Activated CD8-positive, alpha-beta memory T cell treated with anti-CD3 and anti-CD28 coated beads, Interleukin-2, amount 10 ng/mL, durations not matched to agents 7 days and 5 days (primary cell): ENCODE results near the gene FBXW2. TPM values are rescaled to one million over a fixed set of nuclear protein-coding genes. Genes with fewer than 3 reads are reported as not detected.
A peak's percentile ranks its signal among the peaks of the same experiment; 100 is the strongest.

Experiments used
- ATAC-seq: fragments of 150-1000 bp; cut with Tn5 transposase; one replicate; pipeline ENCODE4 v1.10.0; 2021; ENCODE audit warnings: moderate library complexity
- CTCF ChIA-PET: fragments of 350-600 bp; sonication (Branson Sonifier 250); formaldehyde crosslinking; loops from one replicate; lab custom pipeline; 2021; ENCODE audit warnings: antibody characterized with exemption; lab: Charles Lee
- DNase-seq: peaks from one replicate; pipeline ENCODE4 v3.0.0-alpha.2; 2020
- H3K27ac Mint-ChIP-seq: one replicate; pipeline ENCODE4 v1.8.0; 2021; ENCODE audit warnings: mild to moderate bottlenecking, mixed read lengths
- H3K27me3 Mint-ChIP-seq: one replicate; pipeline ENCODE4 v1.8.0; 2021; ENCODE audit warnings: mixed read lengths
- H3K36me3 Mint-ChIP-seq: one replicate; pipeline ENCODE4 v1.8.0; 2021; ENCODE audit warnings: mild to moderate bottlenecking, mixed read lengths
- H3K4me1 Mint-ChIP-seq: one replicate; pipeline ENCODE4 v1.8.0; 2021; ENCODE audit warnings: mixed read lengths
- H3K4me3 Mint-ChIP-seq: one replicate; pipeline ENCODE4 v1.8.0; 2021; ENCODE audit warnings: mild to moderate bottlenecking, moderate library complexity, mixed read lengths
- H3K9me3 Mint-ChIP-seq: one replicate; pipeline ENCODE4 v1.8.0; 2022; ENCODE audit warnings: low read depth, mixed read lengths
- total RNA-seq, 2 experiments: library from RNA; stranded (reverse); gene quantifications; one replicate each; pipeline ENCODE4 v1.2.3, GENCODE V29; 2021

FBXW2 gene
- total RNA-seq, result 10 to 100 TPM; 82.2 to 88.3 TPM

- peak; percentile 94 for ATAC-seq
- DNase-seq, result peak; percentile 93
- CTCF ChIA-PET, result interaction anchor here (1.0 to 2.1 kb wide), 13 partner anchors 11 to 279 kb away, joined by 3 to 8 read pairs (median 3); partner anchors contain the start of gene PHF19
- Mint-ChIP-seq H3K27me3 (no peaks in the 10 kb centered on the region), H3K4me3 (peak within 1 kb of the TSS; percentile 91), H3K36me3 (peaks cover 18% of the 10 kb centered on the region), H3K9me3 (no peaks in the 10 kb centered on the region), H3K27ac (peak within 1 kb of the TSS; percentile 91), H3K4me1 (peaks cover 59% of the 10 kb centered on the region)
Observed at GRCh38 chr9:120792898-120793765, at the start of gene FBXW2. Gene FBXW2 (minus strand): TSS chr9:120793416. CDS start chr9:120788258, 5,158 bp downstream.

- Mint-ChIP-seq H3K9me3 (no peaks in the 10 kb centered on the region), H3K4me1 (peaks cover 76% of the 10 kb centered on the region), H3K27me3 (no peaks in the 10 kb centered on the region), H3K27ac (peak overlapping the region; percentile 95), H3K36me3 (peaks cover 37% of the 10 kb centered on the region), H3K4me3 (peak overlapping the region; percentile 95)
- DNase-seq (no peak), ATAC-seq (peak; percentile 5)
- CTCF ChIA-PET, result interaction anchor here (0.6 to 1.3 kb wide), 3 partner anchors 19 to 230 kb away, joined by 3 to 4 read pairs (median 3); no protein-coding TSS in a partner anchor
Observed at GRCh38 chr9:120841930-120842684, 48.9 kb upstream of the FBXW2 start.

GRCh38 chr9:120839146-120839545, 45.9 kb upstream of the FBXW2 start:
- Mint-ChIP-seq H3K9me3 (no peaks in the 10 kb centered on the region), H3K36me3 (peaks cover 43% of the 10 kb centered on the region), H3K27me3 (no peaks in the 10 kb centered on the region), H3K4me3 (no peak overlapping the region), H3K4me1 (peaks cover 58% of the 10 kb centered on the region), H3K27ac (no peak overlapping the region)
- ATAC-seq (no peak), DNase-seq (no peak)
- CTCF ChIA-PET, result no interaction called here

GRCh38 chr9:120837921-120838320, 44.7 kb upstream of the FBXW2 start:
- no peak for ATAC-seq
- Mint-ChIP-seq H3K4me3 (no peak overlapping the region), H3K9me3 (no peaks in the 10 kb centered on the region), H3K27me3 (no peaks in the 10 kb centered on the region), H3K4me1 (peaks cover 51% of the 10 kb centered on the region), H3K27ac (no peak overlapping the region), H3K36me3 (peaks cover 49% of the 10 kb centered on the region)
- CTCF ChIA-PET, result no interaction called here
- no peak for DNase-seq

- no peak overlapping the region for H3K4me3 Mint-ChIP-seq
- H3K36me3 Mint-ChIP-seq, result peaks cover 53% of the 10 kb centered on the region
- no peak for ATAC-seq
- CTCF ChIA-PET, result interaction anchor here (1.0 to 1.1 kb wide), 2 partner anchors 43 to 77 kb away, joined by 3 to 4 read pairs; no protein-coding TSS in a partner anchor
- no peak for DNase-seq
- no peak overlapping the region for H3K27ac Mint-ChIP-seq
- peaks cover 18% of the 10 kb centered on the region for H3K4me1 Mint-ChIP-seq
- H3K9me3 Mint-ChIP-seq, result no peaks in the 10 kb centered on the region
- no peaks in the 10 kb centered on the region for H3K27me3 Mint-ChIP-seq
Observed at GRCh38 chr9:120833325-120833724, 40.1 kb upstream of the FBXW2 start.

- H3K27me3 Mint-ChIP-seq, result no peaks in the 10 kb centered on the region
- H3K27ac Mint-ChIP-seq, result no peak overlapping the region
- H3K36me3 Mint-ChIP-seq, result peaks cover 50% of the 10 kb centered on the region
- ATAC-seq (no peak), DNase-seq (no peak)
- H3K4me1 Mint-ChIP-seq, result peaks cover 15% of the 10 kb centered on the region
- no peaks in the 10 kb centered on the region for H3K9me3 Mint-ChIP-seq
- H3K4me3 Mint-ChIP-seq, result no peak overlapping the region
- CTCF ChIA-PET, result interaction anchor here (1.0 to 1.2 kb wide), 2 partner anchors 10 to 77 kb away, joined by 3 read pairs; no protein-coding TSS in a partner anchor
Observed at GRCh38 chr9:120832807-120833206, 39.6 kb upstream of the FBXW2 start.

GRCh38 chr9:120830865-120831264, 37.6 kb upstream of the FBXW2 start:
- no peak for ATAC-seq
- no peak overlapping the region for H3K27ac Mint-ChIP-seq
- no peak for DNase-seq
- H3K4me1 Mint-ChIP-seq, result peaks cover 8% of the 10 kb centered on the region
- H3K4me3 Mint-ChIP-seq, result no peak overlapping the region
- H3K27me3 Mint-ChIP-seq, result no peaks in the 10 kb centered on the region
- no peaks in the 10 kb centered on the region for H3K9me3 Mint-ChIP-seq
- CTCF ChIA-PET, result no interaction called here
- H3K36me3 Mint-ChIP-seq, result peaks cover 55% of the 10 kb centered on the region

- DNase-seq, result no peak
- H3K36me3 Mint-ChIP-seq, result peaks cover 55% of the 10 kb centered on the region
- no peak overlapping the region for H3K27ac Mint-ChIP-seq
- H3K27me3 Mint-ChIP-seq, result no peaks in the 10 kb centered on the region
- no peak for ATAC-seq
- H3K9me3 Mint-ChIP-seq, result no peaks in the 10 kb centered on the region
- CTCF ChIA-PET, result no interaction called here
- peaks cover 7% of the 10 kb centered on the region for H3K4me1 Mint-ChIP-seq
- no peak overlapping the region for H3K4me3 Mint-ChIP-seq
Observed at GRCh38 chr9:120830151-120830550, 36.9 kb upstream of the FBXW2 start.

- H3K27ac Mint-ChIP-seq, result no peak overlapping the region
- no peaks in the 10 kb centered on the region for H3K27me3 Mint-ChIP-seq
- CTCF ChIA-PET, result no interaction called here
Observed at GRCh38 chr9:120829650-120830049, 36.4 kb upstream of the FBXW2 start.

GRCh38 chr9:120820095-120820494, 26.9 kb upstream of the FBXW2 start:
- peaks cover 4% of the 10 kb centered on the region for H3K4me1 Mint-ChIP-seq
- CTCF ChIA-PET, result no interaction called here
- DNase-seq (no peak), ATAC-seq (no peak)
- H3K4me3 Mint-ChIP-seq, result no peak overlapping the region
- peaks cover 60% of the 10 kb centered on the region for H3K36me3 Mint-ChIP-seq
- no peaks in the 10 kb centered on the region for H3K9me3 Mint-ChIP-seq
- H3K27me3 Mint-ChIP-seq, result no peaks in the 10 kb centered on the region
- no peak overlapping the region for H3K27ac Mint-ChIP-seq

More at GRCh38 chr9:120829650-120830049, 36.4 kb upstream of the FBXW2 start:
- Mint-ChIP-seq H3K4me1 (peaks cover 5% of the 10 kb centered on the region), H3K4me3 (no peak overlapping the region), H3K36me3 (peaks cover 57% of the 10 kb centered on the region), H3K9me3 (no peaks in the 10 kb centered on the region)
- ATAC-seq (no peak), DNase-seq (no peak)

- Mint-ChIP-seq H3K27ac (peak overlapping the region; percentile 14), H3K36me3 (peaks cover 52% of the 10 kb centered on the region), H3K27me3 (no peaks in the 10 kb centered on the region), H3K9me3 (no peaks in the 10 kb centered on the region), H3K4me1 (peaks cover 6% of the 10 kb centered on the region), H3K4me3 (no peak overlapping the region)
- CTCF ChIA-PET, result no interaction called here
- ATAC-seq (no peak), DNase-seq (no peak)
Observed at GRCh38 chr9:120818595-120818994, 25.4 kb upstream of the FBXW2 start.

- peaks cover 6% of the 10 kb centered on the region for H3K4me1 Mint-ChIP-seq
- H3K27ac Mint-ChIP-seq, result no peak overlapping the region
- ATAC-seq, result no peak
- H3K27me3 Mint-ChIP-seq, result no peaks in the 10 kb centered on the region
- peaks cover under 1% of the 10 kb centered on the region for H3K9me3 Mint-ChIP-seq
- CTCF ChIA-PET, result no interaction called here
- H3K36me3 Mint-ChIP-seq, result peaks cover 37% of the 10 kb centered on the region
- DNase-seq, result no peak
- H3K4me3 Mint-ChIP-seq, result no peak overlapping the region
Observed at GRCh38 chr9:120815075-120815474, 21.9 kb upstream of the FBXW2 start.

- Mint-ChIP-seq H3K36me3 (peaks cover 37% of the 10 kb centered on the region), H3K27ac (no peak overlapping the region), H3K4me1 (no peaks in the 10 kb centered on the region), H3K9me3 (peaks cover 28% of the 10 kb centered on the region), H3K4me3 (no peak overlapping the region), H3K27me3 (no peaks in the 10 kb centered on the region)
- CTCF ChIA-PET, result no interaction called here
- DNase-seq (no peak), ATAC-seq (no peak)
Observed at GRCh38 chr9:120808931-120809330, 15.7 kb upstream of the FBXW2 start.
